ENCODE data around the gene ADCY5.
A peak's percentile ranks its signal among the peaks of the same experiment; 100 is the strongest.

ADCY5 gene

DNA sequence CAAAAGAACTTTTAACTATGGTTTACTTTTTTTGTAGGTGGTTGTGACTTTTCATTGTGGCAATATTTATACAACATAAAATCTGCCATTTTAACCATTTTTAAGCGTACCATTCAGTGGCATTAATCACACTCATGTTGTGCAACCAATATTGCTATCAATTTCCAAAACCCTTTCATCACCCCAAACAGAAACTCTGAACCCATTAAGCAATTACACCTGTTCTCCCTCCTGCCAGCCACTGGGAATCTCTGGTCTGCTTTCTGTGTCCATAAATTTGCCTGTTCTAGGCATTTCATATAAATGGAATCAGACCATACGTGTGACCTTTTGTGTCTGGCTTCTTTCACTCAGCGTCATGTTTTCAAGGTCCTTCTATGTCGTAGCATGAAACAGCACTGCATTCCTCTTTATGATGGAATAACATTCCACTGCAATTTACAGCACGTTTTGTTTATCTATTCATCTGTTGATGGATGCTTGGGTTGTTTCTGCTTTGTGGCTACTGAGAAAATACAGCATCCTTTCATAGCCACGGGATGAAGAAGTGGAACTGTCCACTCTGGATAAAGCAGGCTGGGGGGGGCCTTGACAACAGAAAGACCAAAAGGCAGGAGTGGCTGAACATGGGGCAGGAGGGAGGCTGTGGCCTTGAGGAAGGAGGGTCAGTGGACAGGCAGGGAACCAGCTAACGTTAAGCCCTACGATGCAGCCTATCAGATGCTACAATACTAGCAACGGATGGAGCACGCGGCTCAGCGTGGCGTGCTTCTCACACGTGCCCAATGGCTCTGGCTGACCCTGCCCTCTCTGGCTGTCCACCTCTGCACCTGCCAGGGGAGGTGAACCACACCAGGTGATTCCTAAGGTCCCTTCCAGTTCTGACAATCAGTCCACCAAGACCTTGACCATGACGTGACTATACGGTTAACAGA, 136.3 kb downstream of the ADCY5 start:
- WGBS (ENCODE audit: extremely low coverage, insufficient coverage, low lambda C conversion rate) = no CpG with 5 or more reads among the region's 16 CpGs
- Histone ChIP-seq H3K4me1 (ENCODE audit: control insufficient read depth, low read depth, low read length) (peaks cover 7% of the 10 kb centered on the region), H4K8ac (ENCODE audit: low read depth, low read length) (no peak overlapping the region), H3K9ac (ENCODE audit: low read length) (no peak overlapping the region), H3K79me1 (ENCODE audit: low read length) (no peaks in the 10 kb centered on the region), H3K4me3 (ENCODE audit: low read length) (no peak overlapping the region), H2BK5ac (ENCODE audit: low read length) (no peak overlapping the region), H3K27me3 (ENCODE audit: insufficient read depth, low read length, poor library complexity) (no peaks in the 10 kb centered on the region), H3K18ac (ENCODE audit: low read length) (no peak overlapping the region), H3K36me3 (ENCODE audit: control insufficient read depth, insufficient read depth, low read length) (no peaks in the 10 kb centered on the region), H3K79me2 (ENCODE audit: control insufficient read depth, insufficient read depth, low read length) (no peaks in the 10 kb centered on the region), H3K4ac (ENCODE audit: low read depth, low read length) (no peak overlapping the region), H2BK15ac (replicated peaks; ENCODE audit: low read depth) (no peak overlapping the region), H3K27ac (ENCODE audit: low read depth, low read length) (no peak overlapping the region), H2BK120ac (ENCODE audit: low read depth, low read length) (no peak overlapping the region), H4K5ac (ENCODE audit: low read length) (no peak overlapping the region), H2AK5ac (ENCODE audit: low read length) (peak overlapping the region; percentile 18), H3K4me2 (ENCODE audit: low read length) (no peak overlapping the region), H3K23ac (ENCODE audit: low read length) (no peak overlapping the region), H3K56ac (ENCODE audit: low read length) (no peak overlapping the region)
- no peak for DNase-seq

- Histone ChIP-seq H3K4ac (ENCODE audit: low read depth, low read length) (no peak overlapping the region), H3K79me1 (ENCODE audit: low read length) (no peaks in the 10 kb centered on the region), H3K27me3 (ENCODE audit: insufficient read depth, low read length, poor library complexity) (no peaks in the 10 kb centered on the region), H3K18ac (ENCODE audit: low read length) (no peak overlapping the region), H3K36me3 (ENCODE audit: control insufficient read depth, insufficient read depth, low read length) (no peaks in the 10 kb centered on the region), H2AK5ac (ENCODE audit: low read length) (no peak overlapping the region), H3K79me2 (ENCODE audit: control insufficient read depth, insufficient read depth, low read length) (no peaks in the 10 kb centered on the region), H4K5ac (ENCODE audit: low read length) (no peak overlapping the region), H3K9ac (ENCODE audit: low read length) (no peak overlapping the region), H3K4me1 (ENCODE audit: control insufficient read depth, low read depth, low read length) (peaks cover 7% of the 10 kb centered on the region), H2BK5ac (ENCODE audit: low read length) (no peak overlapping the region), H4K8ac (ENCODE audit: low read depth, low read length) (no peak overlapping the region), H3K23ac (ENCODE audit: low read length) (no peak overlapping the region), H2BK15ac (replicated peaks; ENCODE audit: low read depth) (no peak overlapping the region), H3K4me2 (ENCODE audit: low read length) (no peak overlapping the region), H3K27ac (ENCODE audit: low read depth, low read length) (no peak overlapping the region), H2BK120ac (ENCODE audit: low read depth, low read length) (no peak overlapping the region), H3K4me3 (ENCODE audit: low read length) (no peak overlapping the region), H3K56ac (ENCODE audit: low read length) (no peak overlapping the region)
- no CpG with 5 or more reads among the region's 9 CpGs for WGBS (ENCODE audit: extremely low coverage, insufficient coverage, low lambda C conversion rate)
- DNase-seq = no peak
These were observed 137.7 kb downstream of the ADCY5 start for GRCh38 chr3:123311201-123311600.

DNA sequence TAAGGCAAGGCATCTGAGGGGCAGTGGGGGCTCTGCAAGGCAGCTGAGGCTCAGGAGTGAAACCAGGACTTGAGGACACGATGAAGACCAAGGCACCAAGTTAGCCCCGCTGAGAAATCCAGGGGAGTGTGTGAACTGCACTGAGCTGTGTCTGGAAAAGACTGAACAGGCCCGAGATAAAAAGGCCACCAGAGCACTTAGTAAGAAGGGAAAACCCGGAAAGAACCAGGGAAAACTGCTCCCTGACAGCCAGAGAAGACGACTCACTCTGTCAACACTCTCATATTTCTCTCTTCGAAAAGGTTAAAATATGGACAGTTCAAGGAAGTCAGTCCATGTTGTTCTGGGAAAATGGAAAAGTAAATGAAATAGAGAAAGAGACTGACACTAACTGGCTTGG, 138.1 kb downstream of the ADCY5 start:
- no peak for DNase-seq
- H3K27me3 ChIP-seq (ENCODE audit: insufficient read depth, low read length, poor library complexity) = no peaks in the 10 kb centered on the region

GRCh38 chr3:123310186-123310585, 138.7 kb downstream of the ADCY5 start:
- DNase-seq = no peak
- no peaks in the 10 kb centered on the region for H3K36me3 ChIP-seq (ENCODE audit: control insufficient read depth, insufficient read depth, low read length)
- no peak overlapping the region for H2BK15ac ChIP-seq (replicated peaks; ENCODE audit: low read depth)
- H3K4ac ChIP-seq (ENCODE audit: low read depth, low read length) = no peak overlapping the region
- no peaks in the 10 kb centered on the region for H3K79me2 ChIP-seq (ENCODE audit: control insufficient read depth, insufficient read depth, low read length)
- H3K27ac ChIP-seq (ENCODE audit: low read depth, low read length) = no peak overlapping the region
- no peak overlapping the region for H3K4me3 ChIP-seq (ENCODE audit: low read length)
- H3K79me1 ChIP-seq (ENCODE audit: low read length) = no peaks in the 10 kb centered on the region
- H2AK5ac ChIP-seq (ENCODE audit: low read length) = no peak overlapping the region
- WGBS (ENCODE audit: extremely low coverage, insufficient coverage, low lambda C conversion rate) = no CpG with 5 or more reads among the region's 8 CpGs
- no peak overlapping the region for H3K23ac ChIP-seq (ENCODE audit: low read length)
- H3K56ac ChIP-seq (ENCODE audit: low read length) = no peak overlapping the region
- peaks cover 7% of the 10 kb centered on the region for H3K4me1 ChIP-seq (ENCODE audit: control insufficient read depth, low read depth, low read length)
- no peaks in the 10 kb centered on the region for H3K27me3 ChIP-seq (ENCODE audit: insufficient read depth, low read length, poor library complexity)
- no peak overlapping the region for H4K5ac ChIP-seq (ENCODE audit: low read length)
- no peak overlapping the region for H3K9ac ChIP-seq (ENCODE audit: low read length)
- H3K4me2 ChIP-seq (ENCODE audit: low read length) = no peak overlapping the region
- no peak overlapping the region for H2BK5ac ChIP-seq (ENCODE audit: low read length)
- H3K18ac ChIP-seq (ENCODE audit: low read length) = no peak overlapping the region
- H2BK120ac ChIP-seq (ENCODE audit: low read depth, low read length) = no peak overlapping the region
- H4K8ac ChIP-seq (ENCODE audit: low read depth, low read length) = no peak overlapping the region

More for the DNA sequence above, 138.1 kb downstream of the ADCY5 start:
- Histone ChIP-seq H2BK120ac (ENCODE audit: low read depth, low read length) (no peak overlapping the region), H3K27ac (ENCODE audit: low read depth, low read length) (no peak overlapping the region), H3K79me2 (ENCODE audit: control insufficient read depth, insufficient read depth, low read length) (no peaks in the 10 kb centered on the region), H3K9ac (ENCODE audit: low read length) (no peak overlapping the region), H3K4me3 (ENCODE audit: low read length) (no peak overlapping the region), H3K23ac (ENCODE audit: low read length) (no peak overlapping the region), H3K4me2 (ENCODE audit: low read length) (no peak overlapping the region), H2BK15ac (replicated peaks; ENCODE audit: low read depth) (no peak overlapping the region), H4K5ac (ENCODE audit: low read length) (no peak overlapping the region), H3K4me1 (ENCODE audit: control insufficient read depth, low read depth, low read length) (peaks cover 7% of the 10 kb centered on the region), H3K18ac (ENCODE audit: low read length) (no peak overlapping the region), H4K8ac (ENCODE audit: low read depth, low read length) (no peak overlapping the region), H3K36me3 (ENCODE audit: control insufficient read depth, insufficient read depth, low read length) (no peaks in the 10 kb centered on the region), H2BK5ac (ENCODE audit: low read length) (no peak overlapping the region), H2AK5ac (ENCODE audit: low read length) (no peak overlapping the region), H3K56ac (ENCODE audit: low read length) (no peak overlapping the region), H3K4ac (ENCODE audit: low read depth, low read length) (no peak overlapping the region), H3K79me1 (ENCODE audit: low read length) (no peaks in the 10 kb centered on the region)
- no CpG with 5 or more reads among the region's 6 CpGs for WGBS (ENCODE audit: extremely low coverage, insufficient coverage, low lambda C conversion rate)

DNA sequence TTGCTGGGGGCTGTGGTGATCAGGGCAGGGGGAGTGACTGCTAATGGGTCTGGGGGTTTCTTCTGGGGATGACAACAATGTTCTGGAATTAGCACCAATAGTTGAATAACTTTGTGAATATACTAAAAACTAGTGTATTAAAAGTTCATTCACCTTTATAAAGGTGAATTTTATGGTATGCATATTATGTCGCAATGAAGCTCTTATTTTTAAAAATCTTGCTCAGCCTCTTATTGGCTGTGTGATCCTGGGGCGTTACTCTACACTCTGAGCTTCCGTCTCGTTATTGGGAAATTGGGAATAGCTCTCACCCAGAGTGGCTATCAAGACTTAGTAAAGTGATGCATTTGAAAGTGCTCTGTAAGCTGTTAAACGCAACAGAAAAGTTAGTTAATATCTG, 141.8 kb downstream of the ADCY5 start:
- Histone ChIP-seq H3K9ac (ENCODE audit: low read length) (no peak overlapping the region), H3K4me3 (ENCODE audit: low read length) (no peak overlapping the region), H3K27me3 (ENCODE audit: insufficient read depth, low read length, poor library complexity) (no peaks in the 10 kb centered on the region), H3K4me2 (ENCODE audit: low read length) (no peak overlapping the region), H3K56ac (ENCODE audit: low read length) (no peak overlapping the region), H4K5ac (ENCODE audit: low read length) (no peak overlapping the region), H3K79me2 (ENCODE audit: control insufficient read depth, insufficient read depth, low read length) (no peaks in the 10 kb centered on the region), H2BK15ac (replicated peaks; ENCODE audit: low read depth) (no peak overlapping the region), H3K27ac (ENCODE audit: low read depth, low read length) (no peak overlapping the region), H3K36me3 (ENCODE audit: control insufficient read depth, insufficient read depth, low read length) (no peaks in the 10 kb centered on the region), H3K4me1 (ENCODE audit: control insufficient read depth, low read depth, low read length) (no peaks in the 10 kb centered on the region), H3K79me1 (ENCODE audit: low read length) (no peaks in the 10 kb centered on the region), H3K4ac (ENCODE audit: low read depth, low read length) (no peak overlapping the region), H2AK5ac (ENCODE audit: low read length) (no peak overlapping the region), H2BK5ac (ENCODE audit: low read length) (no peak overlapping the region), H4K8ac (ENCODE audit: low read depth, low read length) (no peak overlapping the region), H3K18ac (ENCODE audit: low read length) (no peak overlapping the region), H2BK120ac (ENCODE audit: low read depth, low read length) (no peak overlapping the region), H3K23ac (ENCODE audit: low read length) (no peak overlapping the region)
- no CpG with 5 or more reads among the region's 5 CpGs for WGBS (ENCODE audit: extremely low coverage, insufficient coverage, low lambda C conversion rate)
- no peak for DNase-seq
